Lung microvascular endothelial cell (primary cell): ENCODE data around the gene MYH14. TPM values are rescaled to one million over a fixed set of nuclear protein-coding genes. Genes with fewer than 3 reads are reported as not detected.

Experiments
- DNase-seq, 2 donors: peaks; one replicate each; pipeline versions ENCODE4 v3.0.0 to v3.0.0-alpha.2; 2010; ENCODE audit warnings: low read depth in 2 of 2
- total RNA-seq: library from RNA; depleted of rRNA; stranded (reverse); fragments of >200 nt; gene quantifications from 2 replicates; pipeline ENCODE4 v1.2.1, GENCODE V29; 2014

MYH14 gene
- total RNA-seq, 1 donor from 2014 or later = under 0.01 TPM

DNA sequence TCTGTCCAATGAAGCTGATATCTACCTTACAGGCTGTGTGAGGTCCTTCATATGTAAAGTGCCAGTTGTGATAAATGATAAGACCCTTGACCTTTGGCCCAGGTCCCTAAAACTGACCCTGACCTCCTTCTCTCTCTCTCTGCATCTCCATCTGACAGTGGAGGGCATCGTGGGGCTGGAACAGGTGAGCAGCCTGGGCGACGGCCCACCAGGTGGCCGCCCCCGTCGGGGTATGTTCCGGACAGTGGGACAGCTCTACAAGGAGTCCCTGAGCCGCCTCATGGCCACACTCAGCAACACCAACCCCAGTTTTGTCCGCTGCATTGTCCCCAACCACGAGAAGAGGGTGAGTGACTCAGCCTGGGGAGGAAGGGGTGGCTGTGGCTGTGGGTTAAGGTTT is 53.7 kb downstream of the MYH14 start:
- no peak for DNase-seq

DNA sequence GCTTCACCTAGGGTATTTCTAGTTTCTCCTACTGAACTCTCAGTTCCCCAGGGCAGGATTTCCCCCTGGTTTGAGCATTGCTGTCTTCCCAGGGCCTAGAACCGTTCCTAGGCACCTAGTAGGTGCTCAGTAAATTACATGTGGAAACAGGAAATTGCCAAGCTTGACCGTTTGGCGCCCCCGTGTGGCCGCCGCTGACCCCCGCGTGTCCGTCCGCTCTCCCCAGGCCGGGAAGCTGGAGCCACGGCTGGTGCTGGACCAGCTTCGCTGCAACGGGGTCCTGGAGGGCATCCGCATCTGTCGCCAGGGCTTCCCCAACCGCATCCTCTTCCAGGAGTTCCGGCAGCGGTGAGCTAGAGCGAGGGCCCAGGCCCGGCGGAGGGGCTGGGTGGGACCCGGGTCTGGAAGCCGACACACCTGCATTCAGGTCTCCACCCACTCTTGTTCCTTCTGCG is 55.5 kb downstream of the MYH14 start:
- peak; percentile 12 to 25 for DNase-seq

DNA sequence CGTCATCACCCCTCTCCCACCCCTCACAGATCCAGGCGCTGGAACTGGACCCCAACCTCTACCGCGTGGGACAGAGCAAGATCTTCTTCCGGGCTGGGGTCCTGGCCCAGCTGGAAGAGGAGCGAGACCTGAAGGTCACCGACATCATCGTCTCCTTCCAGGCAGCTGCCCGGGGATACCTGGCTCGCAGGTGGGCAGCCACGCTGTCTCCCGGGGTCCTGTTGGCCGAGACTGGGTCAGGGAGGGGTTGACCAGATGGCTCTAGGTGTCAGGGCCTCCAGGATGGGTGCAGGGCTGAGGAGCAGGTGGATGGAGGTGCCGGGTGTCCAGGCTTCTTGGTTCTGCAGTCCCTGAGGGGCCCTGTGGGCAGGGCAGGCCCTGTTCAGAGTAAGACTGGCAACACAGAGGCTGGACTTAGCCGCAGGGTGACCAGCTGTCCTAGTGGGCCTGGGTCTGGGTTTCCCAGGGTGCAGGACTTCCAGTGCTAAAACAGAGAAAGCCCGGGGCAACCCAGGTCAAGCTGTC is 58.1 kb downstream of the MYH14 start:
- no peak for DNase-seq

DNA sequence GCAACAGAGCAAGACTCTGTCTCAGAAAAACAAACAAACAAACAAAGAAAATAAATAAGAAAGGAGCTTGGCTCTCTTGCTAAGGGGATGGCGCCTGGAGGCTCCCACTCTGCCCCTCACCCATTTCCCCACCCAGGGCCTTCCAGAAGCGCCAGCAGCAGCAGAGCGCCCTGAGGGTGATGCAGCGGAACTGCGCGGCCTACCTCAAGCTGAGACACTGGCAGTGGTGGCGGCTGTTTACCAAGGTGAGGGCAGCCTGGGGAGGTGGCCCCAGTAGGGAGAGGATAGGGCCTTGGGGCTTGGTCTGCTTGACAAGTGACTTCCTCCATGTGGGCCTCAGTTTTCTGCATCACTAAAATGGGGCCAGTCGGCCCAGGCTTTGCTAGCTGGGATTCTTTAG is 59.8 kb downstream of the MYH14 start:
- no peak for DNase-seq

DNA sequence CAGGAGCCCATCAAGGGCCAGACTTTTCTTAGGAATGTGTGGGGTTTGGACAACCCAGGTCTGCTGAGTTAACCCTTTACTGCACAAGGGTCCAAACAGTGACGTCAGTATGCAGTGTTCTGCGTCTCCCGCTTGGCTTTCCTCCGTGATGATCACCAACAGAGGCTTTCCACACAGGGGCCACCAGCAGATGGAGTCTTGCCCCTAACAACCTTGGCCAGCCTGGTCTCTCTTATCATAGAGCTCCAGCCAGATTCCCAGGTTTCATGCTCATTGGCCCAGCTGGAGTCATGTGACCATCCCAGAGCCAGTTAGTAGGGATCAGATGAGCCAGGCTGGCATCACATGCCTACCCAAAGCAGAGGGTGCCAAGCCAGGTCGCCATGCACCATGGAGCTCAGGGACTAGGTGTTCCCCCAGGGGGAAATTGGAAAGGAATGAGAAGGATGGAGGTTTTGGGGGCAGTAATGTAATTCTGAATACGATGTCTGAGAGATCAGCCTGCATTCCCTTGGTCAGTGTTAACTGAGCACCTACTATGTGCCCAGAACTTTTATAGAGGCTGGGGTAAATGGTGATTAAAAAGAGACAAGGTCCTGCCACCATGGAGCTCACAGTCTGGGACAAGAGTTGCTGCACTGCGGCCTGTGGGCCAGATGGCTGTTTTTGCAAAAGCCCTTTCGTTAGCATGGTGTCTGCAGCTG is 61.2 kb downstream of the MYH14 start:
- peak; percentile 12 to 27 for DNase-seq

DNA sequence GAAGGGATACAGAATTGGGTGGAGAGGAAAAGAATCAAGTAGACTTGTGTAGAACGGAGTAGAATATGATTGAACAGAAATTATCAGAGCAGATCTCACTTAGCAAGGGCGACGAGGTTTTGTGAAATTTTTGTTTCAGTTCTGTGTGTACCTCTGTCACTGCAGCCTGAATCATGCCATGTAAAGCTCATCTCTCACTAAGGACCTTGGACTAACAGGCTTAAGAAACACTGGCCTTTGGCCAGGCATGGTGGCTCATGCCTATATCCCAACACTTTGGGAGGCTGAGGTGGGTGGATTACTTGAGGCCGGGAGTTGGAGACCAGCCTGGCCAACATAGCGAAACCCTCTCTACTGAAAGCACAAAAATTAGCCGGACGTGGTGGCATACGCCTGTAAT is 62.6 kb downstream of the MYH14 start:
- DNase-seq = no peak

DNA sequence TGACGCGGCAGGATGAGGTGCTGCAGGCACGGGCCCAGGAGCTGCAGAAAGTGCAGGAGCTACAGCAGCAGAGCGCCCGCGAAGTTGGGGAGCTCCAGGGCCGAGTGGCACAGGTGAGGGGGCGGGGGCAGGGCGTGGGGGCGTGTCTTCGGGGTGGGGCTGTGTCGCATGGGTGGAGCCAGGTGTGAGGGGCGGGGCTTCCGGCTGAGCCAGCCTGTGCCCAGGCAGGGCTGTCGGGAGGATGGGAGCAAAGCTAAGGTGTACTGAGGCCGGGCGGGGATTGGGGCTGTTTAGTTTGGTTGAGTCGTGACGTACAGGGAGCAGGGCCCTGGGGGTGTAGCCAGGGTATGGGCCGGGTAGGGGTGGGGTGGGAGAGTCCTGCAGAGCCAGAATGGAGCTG is 63.5 kb downstream of the MYH14 start:
- no peak for DNase-seq

DNA sequence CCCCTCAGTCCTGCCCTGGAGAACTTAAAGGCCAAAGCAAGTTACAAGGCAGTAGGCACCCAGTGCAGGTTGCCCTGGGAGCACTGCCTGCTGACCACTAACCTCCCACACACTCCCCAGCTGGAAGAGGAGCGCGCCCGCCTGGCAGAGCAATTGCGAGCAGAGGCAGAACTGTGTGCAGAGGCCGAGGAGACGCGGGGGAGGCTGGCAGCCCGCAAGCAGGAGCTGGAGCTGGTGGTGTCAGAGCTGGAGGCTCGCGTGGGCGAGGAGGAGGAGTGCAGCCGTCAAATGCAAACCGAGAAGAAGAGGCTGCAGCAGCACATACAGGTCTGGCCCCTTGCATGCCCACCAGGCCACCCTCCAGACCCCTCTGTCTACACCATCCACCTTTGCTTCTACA is 64.6 kb downstream of the MYH14 start:
- no peak for DNase-seq

DNA sequence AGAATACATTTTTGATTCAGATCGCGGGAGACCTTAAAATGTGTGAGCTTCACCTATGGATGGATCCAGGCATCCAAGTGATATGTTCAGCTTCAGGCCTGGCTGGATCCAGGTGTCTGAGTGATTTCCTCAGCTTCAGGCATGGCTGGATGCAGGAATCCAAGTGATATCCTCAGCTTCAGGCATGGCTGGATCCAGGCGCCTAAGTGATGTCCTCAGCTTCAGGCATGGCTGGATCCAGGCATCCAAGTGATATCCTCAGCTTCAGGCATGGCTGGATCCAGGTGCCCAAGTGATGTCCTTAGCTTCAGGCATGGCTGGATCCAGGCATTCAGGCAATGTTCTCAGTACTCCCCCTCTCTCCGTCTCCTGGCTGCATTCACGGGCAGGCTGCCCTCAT is 65.1 kb downstream of the MYH14 start:
- no peak for DNase-seq

DNA sequence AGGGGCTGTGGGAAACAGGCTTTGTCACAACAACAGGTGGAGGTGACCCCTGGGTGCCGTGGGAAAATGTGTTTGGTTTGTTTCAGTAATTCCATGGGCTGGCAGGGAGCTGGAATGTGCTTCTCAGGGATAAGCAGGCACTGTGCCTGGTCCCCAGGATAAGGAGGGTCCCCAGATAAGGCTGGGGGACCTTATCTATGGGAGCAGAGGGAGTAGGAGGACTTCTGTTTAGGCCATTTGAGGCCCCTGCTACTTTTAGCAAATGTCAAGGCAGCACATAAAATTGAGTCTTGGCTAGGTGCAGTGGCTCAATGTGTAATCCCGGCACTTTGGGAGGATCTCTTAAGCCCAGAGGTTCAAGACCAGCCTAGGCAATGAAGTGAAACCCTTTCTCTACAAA is 66.2 kb downstream of the MYH14 start:
- no peak for DNase-seq

DNA sequence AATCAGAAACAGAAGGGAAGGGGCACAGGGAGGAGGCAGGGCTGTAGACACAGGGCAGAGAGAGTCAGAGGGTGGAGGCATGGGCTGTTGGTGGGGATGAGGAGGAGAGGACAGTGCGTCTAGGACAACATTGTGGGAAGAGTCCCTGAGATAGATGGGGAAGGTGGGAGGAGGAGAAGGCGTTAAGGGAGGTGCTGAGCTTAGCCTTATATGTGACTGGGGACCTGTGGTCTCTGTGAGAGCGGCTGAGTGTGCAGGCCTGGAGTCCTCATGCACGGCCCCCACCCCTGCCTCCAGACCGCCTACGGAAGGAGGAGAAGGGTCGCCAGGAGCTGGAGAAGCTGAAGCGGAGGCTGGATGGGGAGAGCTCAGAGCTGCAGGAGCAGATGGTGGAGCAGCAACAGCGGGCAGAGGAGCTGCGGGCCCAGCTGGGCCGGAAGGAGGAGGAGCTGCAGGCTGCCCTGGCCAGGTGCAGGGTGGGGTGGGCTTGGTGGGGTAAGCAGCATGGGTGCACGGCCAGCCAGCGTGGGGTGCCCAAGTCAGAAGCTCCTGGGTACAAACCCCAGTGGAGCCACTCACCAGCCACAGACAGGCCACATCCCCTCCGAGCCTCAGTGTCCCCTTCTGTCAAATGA is 69.0 kb downstream of the MYH14 start:
- DNase-seq = no peak

DNA sequence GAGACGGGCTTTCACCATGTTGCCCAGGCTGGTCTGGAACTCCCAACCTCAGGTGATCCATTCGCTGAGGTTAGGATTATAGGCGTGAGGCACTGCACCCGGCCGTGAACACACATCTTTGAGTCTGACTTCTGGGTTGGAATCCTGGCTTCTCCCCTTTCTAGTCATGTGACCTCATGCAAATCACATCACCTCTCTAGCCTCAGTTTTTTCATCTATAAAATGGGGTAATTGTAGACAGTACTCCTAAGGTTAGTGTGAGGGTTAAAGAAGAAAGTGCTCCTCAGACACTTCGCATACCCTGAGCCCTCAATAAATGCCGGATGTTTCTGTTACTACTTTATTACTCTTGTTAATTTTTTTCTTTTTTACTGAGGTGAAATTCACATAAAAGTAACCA is 70.4 kb downstream of the MYH14 start:
- DNase-seq = no peak

DNA sequence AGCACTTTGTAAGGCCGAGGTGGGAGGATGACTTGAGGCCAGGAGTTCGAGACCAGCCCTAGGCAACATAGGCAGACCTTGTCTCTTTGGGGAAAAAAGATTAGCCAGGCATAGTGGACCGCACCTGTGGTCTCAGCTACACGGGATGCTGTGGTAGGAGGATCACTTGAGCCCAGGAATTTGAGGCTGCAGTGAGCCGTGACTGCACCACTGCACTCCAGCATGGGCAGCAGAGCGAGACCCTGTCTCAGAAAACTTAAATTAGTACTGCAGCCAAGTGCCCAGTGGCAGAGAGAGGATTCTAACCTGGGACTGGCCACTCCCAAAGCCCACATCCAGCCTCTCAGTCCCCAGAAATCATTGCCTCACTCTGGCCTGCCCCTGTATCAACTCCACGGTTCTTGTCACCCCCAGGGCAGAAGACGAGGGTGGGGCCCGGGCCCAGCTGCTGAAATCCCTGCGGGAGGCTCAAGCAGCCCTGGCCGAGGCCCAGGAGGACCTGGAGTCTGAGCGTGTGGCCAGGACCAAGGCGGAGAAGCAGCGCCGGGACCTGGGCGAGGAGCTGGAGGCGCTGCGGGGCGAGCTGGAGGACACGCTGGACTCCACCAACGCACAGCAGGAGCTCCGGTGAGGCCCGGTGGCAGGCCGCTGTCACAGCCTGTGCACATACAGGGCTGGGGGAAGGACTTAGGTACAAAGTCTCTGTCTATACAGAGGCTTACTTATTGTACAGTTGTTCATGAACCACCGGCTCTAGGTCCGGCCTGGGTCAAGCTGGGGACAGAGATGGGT is 72.4 kb downstream of the MYH14 start:
- no peak for DNase-seq

DNA sequence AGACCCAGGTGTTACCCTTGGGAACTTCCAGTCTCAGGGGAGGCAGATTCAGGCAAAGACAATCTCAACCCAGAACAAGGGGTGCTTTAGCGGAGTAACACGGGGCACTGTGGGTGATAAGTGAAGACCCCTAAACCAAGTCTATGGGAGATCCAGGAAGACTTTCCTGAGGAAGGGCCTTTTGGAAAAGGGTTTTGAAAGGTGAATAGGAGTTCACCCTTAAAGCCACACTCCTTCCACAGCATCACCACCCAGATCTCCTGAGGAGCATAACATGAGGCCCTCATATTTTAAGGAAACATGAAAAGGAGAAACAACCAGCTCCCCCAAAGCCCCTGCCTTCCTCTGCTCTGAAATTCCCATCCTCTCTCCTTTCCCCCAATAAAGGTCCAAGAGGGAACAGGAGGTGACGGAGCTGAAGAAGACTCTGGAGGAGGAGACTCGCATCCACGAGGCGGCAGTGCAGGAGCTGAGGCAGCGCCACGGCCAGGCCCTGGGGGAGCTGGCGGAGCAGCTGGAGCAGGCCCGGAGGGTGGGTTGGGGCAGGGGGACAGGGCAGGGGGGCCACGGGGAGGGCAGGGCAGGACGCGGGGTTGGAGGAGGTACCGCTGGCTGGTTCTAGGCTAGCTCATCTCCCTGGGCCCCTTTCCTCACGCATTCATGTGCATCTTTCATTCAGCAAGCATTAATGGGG is 73.1 kb downstream of the MYH14 start:
- DNase-seq = no peak

DNA sequence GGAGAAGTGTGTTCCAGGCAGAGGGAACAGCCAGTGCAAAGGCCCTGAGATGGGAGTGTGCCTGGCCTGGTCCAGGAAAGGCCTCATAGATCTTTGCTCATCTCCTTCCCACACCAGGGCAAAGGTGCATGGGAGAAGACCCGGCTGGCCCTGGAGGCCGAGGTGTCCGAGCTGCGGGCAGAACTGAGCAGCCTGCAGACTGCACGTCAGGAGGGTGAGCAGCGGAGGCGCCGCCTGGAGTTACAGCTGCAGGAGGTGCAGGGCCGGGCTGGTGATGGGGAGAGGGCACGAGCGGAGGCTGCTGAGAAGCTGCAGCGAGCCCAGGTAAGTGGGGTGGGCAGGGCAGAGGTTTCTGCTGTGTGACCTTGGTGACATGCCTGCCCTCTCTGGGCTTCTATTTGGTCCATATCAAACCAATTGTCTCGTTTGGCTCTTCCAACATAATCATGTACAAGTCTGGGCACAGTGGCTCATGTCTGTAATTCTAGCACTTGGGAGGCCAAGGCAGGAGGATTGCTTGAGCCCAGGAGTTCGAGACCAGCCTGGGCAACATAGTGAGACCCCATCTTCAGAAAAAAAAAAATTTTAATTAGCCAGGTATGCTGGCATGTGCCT is 74.7 kb downstream of the MYH14 start:
- no peak for DNase-seq

DNA sequence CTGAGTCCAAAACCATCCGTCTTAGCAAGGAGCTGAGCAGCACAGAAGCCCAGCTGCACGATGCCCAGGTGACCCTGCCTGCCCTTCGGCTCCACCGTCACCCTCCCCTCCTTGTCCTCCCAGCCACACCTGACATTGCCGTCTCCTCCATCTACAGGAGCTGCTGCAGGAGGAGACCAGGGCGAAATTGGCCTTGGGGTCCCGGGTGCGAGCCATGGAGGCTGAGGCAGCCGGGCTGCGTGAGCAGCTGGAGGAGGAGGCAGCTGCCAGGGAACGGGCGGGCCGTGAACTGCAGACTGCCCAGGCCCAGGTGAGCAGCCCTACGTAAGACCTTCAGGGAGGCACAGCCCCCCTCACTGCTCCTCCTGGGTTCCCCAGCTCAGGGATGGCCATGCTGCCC is 76.7 kb downstream of the MYH14 start:
- no peak for DNase-seq

DNA sequence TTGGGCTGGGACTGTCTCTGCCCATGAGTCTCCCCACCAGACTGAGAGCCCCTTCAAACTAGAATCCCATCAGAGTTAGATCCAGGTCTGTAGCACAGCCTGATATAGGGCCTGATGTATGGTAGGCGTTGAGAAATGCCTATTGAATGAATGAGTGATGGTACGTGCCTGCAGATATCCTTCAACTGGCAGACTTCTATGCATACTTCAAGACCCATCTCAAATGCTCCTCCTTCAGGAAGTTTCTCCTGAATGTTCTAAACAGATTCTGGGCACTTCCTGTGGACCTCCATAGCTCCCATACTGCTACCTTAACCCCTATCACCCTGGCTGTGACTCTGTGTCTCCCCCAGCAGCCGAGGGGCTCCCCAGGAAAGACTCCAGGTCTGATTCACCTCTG is 77.6 kb downstream of the MYH14 start:
- DNase-seq = no peak

DNA sequence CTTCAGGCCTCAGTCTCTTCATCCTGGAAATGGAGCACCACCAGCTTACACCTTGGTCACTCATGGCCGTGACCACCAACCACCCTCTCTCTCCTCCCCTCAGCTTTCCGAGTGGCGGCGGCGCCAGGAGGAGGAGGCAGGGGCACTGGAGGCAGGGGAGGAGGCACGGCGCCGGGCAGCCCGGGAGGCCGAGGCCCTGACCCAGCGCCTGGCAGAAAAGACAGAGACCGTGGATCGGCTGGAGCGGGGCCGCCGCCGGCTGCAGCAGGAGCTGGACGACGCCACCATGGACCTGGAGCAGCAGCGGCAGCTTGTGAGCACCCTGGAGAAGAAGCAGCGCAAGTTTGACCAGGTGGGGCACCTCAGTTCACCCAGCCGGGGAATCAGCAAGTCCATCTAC is 78.1 kb downstream of the MYH14 start:
- no peak for DNase-seq

DNA sequence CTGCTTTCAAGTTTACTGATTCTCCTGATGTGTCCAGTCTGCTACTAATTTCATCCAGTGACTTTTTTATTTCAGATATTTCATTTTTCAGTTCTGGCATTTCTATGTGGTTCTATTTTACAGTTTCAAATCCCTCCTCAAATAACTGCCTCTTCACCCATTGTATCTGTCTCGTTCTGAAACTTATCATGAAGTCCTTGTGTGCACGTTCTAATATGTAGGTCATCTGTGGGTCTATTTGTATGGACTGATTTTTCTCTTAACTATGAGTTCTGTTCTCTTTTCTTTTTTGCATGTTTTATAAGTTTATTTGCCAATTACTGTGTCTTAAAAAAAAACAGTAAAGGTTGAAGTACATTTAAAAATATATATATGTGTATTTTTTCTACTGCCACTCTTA is 82.4 kb downstream of the MYH14 start:
- no peak for DNase-seq

DNA sequence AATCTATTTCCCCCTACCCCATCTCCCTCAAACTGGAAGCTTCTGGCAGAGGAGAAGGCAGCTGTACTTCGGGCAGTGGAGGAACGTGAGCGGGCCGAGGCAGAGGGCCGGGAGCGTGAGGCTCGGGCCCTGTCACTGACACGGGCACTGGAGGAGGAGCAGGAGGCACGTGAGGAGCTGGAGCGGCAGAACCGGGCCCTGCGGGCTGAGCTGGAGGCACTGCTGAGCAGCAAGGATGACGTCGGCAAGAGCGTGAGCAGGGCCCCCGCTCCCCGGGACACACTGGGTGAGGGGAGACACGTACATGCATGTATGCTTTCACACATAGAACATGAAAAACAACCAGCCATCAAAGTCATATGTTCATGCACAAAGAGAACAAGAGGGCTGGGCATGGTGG is 83.0 kb downstream of the MYH14 start:
- DNase-seq = no peak

DNA sequence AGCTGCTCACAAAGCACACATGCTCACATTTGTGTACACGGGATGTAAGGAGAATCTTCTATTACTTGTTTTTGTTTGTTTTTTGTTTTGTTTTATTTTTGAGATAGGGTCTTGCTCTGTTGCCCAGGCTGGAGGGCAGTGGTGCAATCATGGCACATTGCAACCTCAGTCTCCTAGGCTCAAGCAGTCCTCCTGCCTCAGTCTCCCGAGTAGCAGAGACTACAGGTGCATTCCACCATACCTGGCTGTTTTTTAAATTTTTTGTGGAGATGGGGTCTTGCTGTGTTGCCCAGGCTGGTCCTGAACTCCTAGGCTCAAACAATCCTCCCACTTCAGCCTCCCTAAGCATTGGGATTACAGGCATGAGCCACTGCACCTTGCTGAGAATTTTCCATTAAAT is 83.9 kb downstream of the MYH14 start:
- no peak for DNase-seq
